Esophagus (tissue), 2 donors: Measurements from ENCODE around the gene TMOD2. TPM values are rescaled to one million over a fixed set of nuclear protein-coding genes. Genes with fewer than 3 reads are reported as not detected.
A peak's percentile ranks its signal among the peaks of the same experiment; 100 is the strongest.

Experiments used
- H3K27ac ChIP-seq, 2 donors: one replicate each; pipeline ENCODE4 v1.5.1; 2013; ENCODE audit warnings: low read depth in 2 of 2, mild to moderate bottlenecking in 2 of 2, inconsistent platforms in 1 of 2, low read length in 1 of 2, moderate library complexity in 1 of 2
- H3K27me3 ChIP-seq, 2 donors: one replicate each; pipeline ENCODE4 v1.6.1; 2013; ENCODE audit warnings: low read length in 2 of 2, control low read depth in 1 of 2, mild to moderate bottlenecking in 1 of 2; ENCODE audit not compliant: insufficient read depth in 2 of 2, control insufficient read depth in 1 of 2
- H3K36me3 ChIP-seq, 2 donors: one replicate each; pipeline ENCODE4 v1.6.1; 2013; ENCODE audit warnings: low read length in 1 of 2; ENCODE audit not compliant: control insufficient read depth in 2 of 2, insufficient read depth in 2 of 2
- H3K4me1 ChIP-seq, 2 donors: one replicate each; pipeline ENCODE4 v1.6.1; 2013; ENCODE audit warnings: low read length in 1 of 2; ENCODE audit not compliant: control insufficient read depth in 2 of 2, insufficient read depth in 2 of 2
- H3K4me3 ChIP-seq, 2 donors: one replicate each; pipeline ENCODE4 v1.5.1; 2013; ENCODE audit warnings: low read length in 2 of 2, mild to moderate bottlenecking in 2 of 2, low read depth in 1 of 2, moderate library complexity in 1 of 2
- H3K9me3 ChIP-seq, 2 donors: one replicate each; pipeline ENCODE4 v1.6.1; 2013; ENCODE audit warnings: mild to moderate bottlenecking in 2 of 2, low read depth in 1 of 2, low read length in 1 of 2, moderate library complexity in 1 of 2; ENCODE audit not compliant: control insufficient read depth in 2 of 2, insufficient read depth in 1 of 2
- WGBS, 2 donors: extraction: QIAGEN DNeasy Blood & Tissue Kit; methylation state at CpG; one replicate each; pipeline ENCODE4 v1.1.7; 2013; 5-methylcytosine and 5-hydroxymethylcytosine counted together
- polyA plus RNA-seq, 2 donors: library from polyadenylated mRNA; stranded (reverse); fragments of 200-250 nt; gene quantifications; one replicate each; pipeline ENCODE4 v1.2.3, GENCODE V29; 2013
- donor health status: healthy with polysubstance abuse.
- donor health status: Bipolar disorder and iron deficiency.

Gene TMOD2
- polyA plus RNA-seq, 2 donors, result 1.2 TPM

DNA sequence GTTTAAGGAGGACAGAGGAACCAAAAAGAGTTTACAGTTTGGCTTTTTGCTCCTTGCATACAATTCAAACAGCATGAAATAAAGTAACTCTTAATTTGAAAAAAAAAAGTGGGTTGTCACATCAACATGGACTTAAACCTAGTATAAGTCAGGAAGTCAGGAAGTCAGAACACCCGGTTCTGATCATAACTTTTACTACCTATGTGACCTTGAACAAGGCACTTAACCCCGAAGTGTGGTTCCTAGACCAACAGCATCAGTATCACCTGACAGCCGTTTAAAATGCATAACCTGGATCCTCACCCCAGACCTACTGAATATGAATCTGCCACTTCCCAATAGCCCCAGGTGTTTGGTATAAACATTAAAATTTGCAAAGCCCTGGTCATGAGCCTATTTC lies 32.7 kb upstream of the TMOD2 start:
- Histone ChIP-seq H3K4me1 (no peaks in the 10 kb centered on the region), H3K36me3 (peaks cover 0 to 5% of the 10 kb centered on the region in 2 donors), H3K4me3 (no peak overlapping the region), H3K27me3 (no peaks in the 10 kb centered on the region), H3K27ac (no peak overlapping the region), H3K9me3 (no peaks in the 10 kb centered on the region)
- 66 to 76% methylated on average over 3 of the region's 3 CpGs for WGBS, 2 donors

DNA sequence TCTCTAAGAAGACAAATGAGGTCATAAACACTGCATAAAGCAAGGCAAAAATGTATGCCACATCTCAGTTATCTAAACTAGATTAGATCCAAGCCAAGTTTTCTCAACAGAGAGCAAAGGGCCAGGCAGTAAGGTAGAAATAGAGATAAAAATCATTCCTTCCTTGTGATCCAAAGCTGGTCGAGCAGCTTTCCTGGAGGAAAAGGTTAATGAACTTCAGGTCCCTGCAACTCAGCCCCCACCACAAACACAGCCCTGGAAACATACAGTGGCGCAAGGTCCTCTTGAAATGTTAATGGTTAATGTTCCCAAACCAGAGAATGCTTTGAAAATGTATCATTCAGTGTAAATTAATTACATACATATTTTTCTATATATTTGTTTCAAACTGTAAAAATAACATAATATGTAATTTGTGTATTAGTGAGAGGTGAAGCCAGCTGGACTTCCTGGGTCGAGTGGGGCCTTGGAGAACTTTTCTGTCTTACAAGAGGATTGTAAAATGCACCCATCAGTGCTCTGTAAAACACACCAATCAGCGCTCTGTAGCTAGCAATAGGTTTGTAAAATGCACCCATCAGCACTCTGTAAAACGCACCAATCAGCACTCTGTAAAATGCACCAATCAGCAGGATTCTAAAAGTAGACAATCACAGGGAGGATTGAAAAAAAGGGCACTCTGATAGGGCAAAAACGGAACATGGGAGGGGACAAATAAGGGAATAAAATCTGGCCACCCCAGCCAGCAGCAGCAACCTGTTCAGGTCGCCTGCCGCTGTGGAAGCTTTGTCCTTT lies 31.0 kb upstream of the TMOD2 start:
- no peak overlapping the region for H3K27ac ChIP-seq
- WGBS, 2 donors, result 73 to 91% methylated on average over 8 of the region's 8 CpGs

GRCh38 chr15:51721199-51721960 lies 30.0 kb upstream of the TMOD2 start:
- H3K27ac ChIP-seq, result no peak overlapping the region
- no peak overlapping the region for H3K4me3 ChIP-seq
- H3K27me3 ChIP-seq, result no peaks in the 10 kb centered on the region
- H3K36me3 ChIP-seq, result peaks cover 0 to 5% of the 10 kb centered on the region in 2 donors
- WGBS, 2 donors, result 62 to 73% methylated on average over 5 of the region's 5 CpGs
- H3K9me3 ChIP-seq, result no peaks in the 10 kb centered on the region
- H3K4me1 ChIP-seq, result peaks cover 0 to 3% of the 10 kb centered on the region in 2 donors

More for the DNA sequence above, 31.0 kb upstream of the TMOD2 start:
- H3K4me3 ChIP-seq, result no peak overlapping the region
- H3K9me3 ChIP-seq, result no peaks in the 10 kb centered on the region
- no peaks in the 10 kb centered on the region for H3K4me1 ChIP-seq
- H3K36me3 ChIP-seq, result peaks cover 0 to 5% of the 10 kb centered on the region in 2 donors
- H3K27me3 ChIP-seq, result no peaks in the 10 kb centered on the region

DNA sequence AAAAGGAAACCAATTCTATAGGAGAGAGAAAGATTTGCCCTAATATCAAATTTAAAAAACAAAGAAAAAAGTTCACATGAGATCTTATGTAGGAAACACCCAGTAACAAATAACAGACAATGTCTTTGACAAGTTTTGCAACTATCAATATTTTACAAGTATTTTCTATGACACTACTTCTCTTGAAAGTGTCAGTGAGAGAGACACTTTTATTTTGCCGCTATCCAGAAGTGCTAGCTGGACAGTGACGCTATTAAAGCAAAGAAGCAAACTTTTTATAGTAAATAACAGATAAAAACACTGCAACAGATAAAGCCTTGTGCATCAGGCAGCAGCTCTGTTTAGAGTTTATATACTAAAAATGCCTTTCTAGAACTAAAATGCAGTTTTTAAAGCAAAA lies 27.2 kb upstream of the TMOD2 start:
- WGBS, 2 donors, result 89% methylated on average over 2 of the region's 2 CpGs
- no peaks in the 10 kb centered on the region for H3K9me3 ChIP-seq
- peaks cover 0 to 5% of the 10 kb centered on the region in 2 donors for H3K36me3 ChIP-seq
- H3K27me3 ChIP-seq, result no peaks in the 10 kb centered on the region
- H3K4me3 ChIP-seq, result no peak overlapping the region
- no peak overlapping the region for H3K27ac ChIP-seq
- peaks cover 0 to 7% of the 10 kb centered on the region in 2 donors for H3K4me1 ChIP-seq

DNA sequence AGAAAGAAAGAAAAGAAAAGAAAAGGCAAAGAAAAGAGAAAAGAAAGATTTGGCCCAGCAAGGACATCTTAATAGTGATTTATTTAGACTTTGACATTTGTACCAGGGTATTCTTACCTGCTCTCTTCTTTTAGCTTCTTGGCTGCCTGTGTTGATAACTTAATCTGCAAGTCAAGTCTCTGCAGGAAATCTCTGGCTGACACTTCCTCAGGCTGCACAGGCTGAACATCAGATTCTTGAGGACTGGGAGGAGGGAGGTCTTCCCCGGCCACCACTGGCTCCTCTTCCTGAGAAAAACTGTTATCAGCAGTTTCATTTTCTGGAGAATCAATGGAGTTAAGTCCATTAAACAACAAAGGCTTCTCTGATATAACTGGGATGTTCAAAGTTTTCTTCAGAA lies 26.7 kb upstream of the TMOD2 start:
- WGBS, 2 donors, result 7 to 19% methylated on average over 1 of the region's 1 CpG

DNA sequence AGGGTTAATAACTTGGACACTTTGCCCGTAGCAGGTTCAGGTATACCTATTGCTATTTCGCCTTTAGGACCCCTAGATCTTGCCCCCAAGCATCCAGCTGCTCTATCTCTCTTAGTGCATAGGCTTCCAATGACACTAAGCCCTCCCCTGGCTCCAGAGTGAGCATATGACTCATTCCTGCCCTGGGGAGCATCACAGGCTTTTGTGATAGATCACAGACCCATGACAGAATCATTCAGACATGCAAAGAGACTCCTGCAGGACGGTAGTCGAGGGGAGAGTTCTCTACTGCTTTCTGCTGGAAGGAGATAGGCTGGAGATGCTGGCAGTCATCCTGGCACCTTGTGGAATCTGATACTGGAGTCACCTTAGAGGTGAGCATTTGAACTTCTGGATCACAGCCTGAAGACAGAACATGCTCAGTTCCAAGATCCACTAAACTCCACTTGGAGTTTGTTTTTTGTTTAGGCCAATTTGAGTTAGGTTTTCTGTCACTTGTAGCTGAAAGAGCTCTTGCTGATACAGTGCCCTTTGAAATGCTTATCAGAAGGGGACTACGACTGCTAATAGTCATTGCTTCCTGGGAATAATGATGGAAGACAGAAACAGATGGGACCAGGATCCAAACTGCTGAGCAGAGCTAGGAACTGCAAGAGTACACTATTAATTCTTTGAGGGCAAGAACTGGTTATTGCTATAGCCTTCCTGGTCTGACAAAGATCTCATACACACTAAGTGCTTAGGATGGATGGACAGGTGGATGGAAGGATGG lies 24.9 kb upstream of the TMOD2 start:
- H3K4me1 ChIP-seq, result peaks cover 2 to 7% of the 10 kb centered on the region in 2 donors
- 24 to 27% methylated on average over 5 of the region's 5 CpGs for WGBS, 2 donors
- H3K4me3 ChIP-seq, result no peak overlapping the region
- no peaks in the 10 kb centered on the region for H3K27me3 ChIP-seq
- no peak overlapping the region for H3K27ac ChIP-seq
- H3K36me3 ChIP-seq, result no peaks in the 10 kb centered on the region
- no peaks in the 10 kb centered on the region for H3K9me3 ChIP-seq

More for the DNA sequence above, 26.7 kb upstream of the TMOD2 start:
- no peak overlapping the region for H3K27ac ChIP-seq
- H3K9me3 ChIP-seq, result no peaks in the 10 kb centered on the region
- no peaks in the 10 kb centered on the region for H3K27me3 ChIP-seq
- peaks cover 0 to 5% of the 10 kb centered on the region in 2 donors for H3K36me3 ChIP-seq
- peaks cover 0 to 7% of the 10 kb centered on the region in 2 donors for H3K4me1 ChIP-seq
- no peak overlapping the region for H3K4me3 ChIP-seq

- H3K9me3 ChIP-seq, result no peaks in the 10 kb centered on the region
- no peaks in the 10 kb centered on the region for H3K36me3 ChIP-seq
- no peak overlapping the region for H3K4me3 ChIP-seq
- no peaks in the 10 kb centered on the region for H3K27me3 ChIP-seq
- 76 to 85% methylated on average over 4 of the region's 4 CpGs for WGBS, 2 donors
- peaks cover 5 to 9% of the 10 kb centered on the region in 2 donors for H3K4me1 ChIP-seq
- no peak overlapping the region for H3K27ac ChIP-seq
Observed at GRCh38 chr15:51727141-51727897, 24.1 kb upstream of the TMOD2 start.

DNA sequence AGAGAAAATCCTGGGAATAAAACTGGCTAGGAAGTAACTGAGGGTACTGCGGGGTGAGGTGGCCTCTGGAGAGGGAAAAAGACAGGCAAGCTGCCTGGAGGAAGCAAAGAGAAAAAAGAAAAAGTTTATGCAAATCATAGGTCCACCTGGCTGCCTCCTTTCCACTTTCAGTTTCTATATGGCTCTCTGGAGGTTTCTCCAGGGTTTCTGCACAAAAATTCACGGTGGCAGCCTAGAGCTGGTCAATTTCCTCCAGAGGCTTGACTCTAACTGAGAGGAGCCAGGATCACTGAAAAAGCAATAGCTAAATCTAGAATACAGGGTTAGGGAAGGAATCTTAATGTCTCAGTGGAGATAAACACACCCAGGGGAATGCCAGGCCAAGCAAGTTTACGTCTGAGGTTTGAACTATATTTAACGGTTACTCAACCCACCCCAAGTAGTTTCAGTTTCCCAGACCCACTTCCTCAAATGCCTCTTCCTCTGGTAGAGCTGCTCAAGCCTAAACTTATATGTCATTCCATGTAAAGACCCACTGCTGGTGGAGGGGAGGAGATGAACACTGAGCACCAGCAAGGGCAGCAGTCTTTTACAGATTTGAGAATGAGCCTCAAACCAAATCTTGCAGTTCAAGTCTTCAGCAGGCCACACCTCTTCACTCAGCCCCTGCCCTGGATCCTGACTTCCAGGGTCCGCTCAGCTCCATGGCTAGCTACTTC lies 19.7 kb upstream of the TMOD2 start:
- Histone ChIP-seq H3K27me3 (no peaks in the 10 kb centered on the region), H3K4me1 (peaks cover 5% of the 10 kb centered on the region in 2 donors), H3K4me3 (peak overlapping the region; percentile 10 to 34), H3K36me3 (peaks cover 0 to 3% of the 10 kb centered on the region in 2 donors), H3K9me3 (no peaks in the 10 kb centered on the region), H3K27ac (peak overlapping the region; percentile 80 to 84)
- 19 to 23% methylated on average over 5 of the region's 5 CpGs for WGBS, 2 donors
